Left colon (tissue), 2 donors: ENCODE measurements around the gene PML. TPM values are rescaled to one million over a fixed set of nuclear protein-coding genes. Genes with fewer than 3 reads are reported as not detected.
"Not testable (repeated sequence)": the region's sequence is repeated elsewhere in the genome, so short reads cannot be mapped to it uniquely, and the experiment has no call there.

Experiments
- ATAC-seq: fragments of 200-7000 bp; cut with Tn5 transposase; one replicate; pipeline ENCODE4 v1.9.1; 2020; ENCODE audit warnings: mild to moderate bottlenecking, moderate library complexity
- DNase-seq, 2 donors: peaks; one replicate each; pipeline ENCODE4 v3.0.0-alpha.2; 2020
- intact Hi-C, 2 donors: fragments of 100-400 bp; cut with DNase I in 1 of 2; cut with micrococcal nuclease in 1 of 2; formaldehyde crosslinking; loops; one replicate each; pipeline versions ENCODE4 v1.11.2 to v1.14.0; 2022; cut with DNase I, micrococcal nuclease
- total RNA-seq, 2 donors: library from RNA; stranded (reverse); fragmentation: NEBNext Ultra II Directional; extraction: Animal tissue kit (Norgen Biotek cat#: 25700); gene quantifications; one replicate each; pipeline ENCODE4 v1.2.1, GENCODE V29; 2021
- donor health status: DM: no; HTN: no; CAD: no.
- donor health status: DM: yes; HTN: yes; CAD: no.

Gene PML
- total RNA-seq, 2 donors from 2014 or later = 26.6 to 28.5 TPM

GRCh38 chr15:74044267-74045110 is 50.0 kb downstream of the PML start:
- ATAC-seq (no peak), DNase-seq (no peak)
- intact Hi-C loops = loop anchor here in 1 of 2 donors (5.0 kb wide), 1 partner anchor 67 kb away; no protein-coding TSS in a partner anchor

- no peak for DNase-seq
- ATAC-seq = no peak
- intact Hi-C loops = no loop called here
Observed at GRCh38 chr15:74045184-74045583, 50.7 kb downstream of the PML start.

- DNase-seq = no peak
- intact Hi-C loops = no loop called here
- no peak for ATAC-seq
Observed at GRCh38 chr15:74045636-74046274, 51.2 kb downstream of the PML start.

GRCh38 chr15:74046275-74046674 is 51.8 kb downstream of the PML start:
- no peak for ATAC-seq
- intact Hi-C loops = no loop called here
- no peak for DNase-seq

GRCh38 chr15:74050127-74050526 is 55.6 kb downstream of the PML start:
- intact Hi-C loops = no loop called here
- DNase-seq (no peak), ATAC-seq (no peak)

GRCh38 chr15:74050556-74051234 is 56.2 kb downstream of the PML start:
- intact Hi-C loops = no loop called here

GRCh38 chr15:74052271-74053260 is 58.0 kb downstream of the PML start:
- DNase-seq, intact Hi-C loops, ATAC-seq: not testable (repeated sequence)

More at GRCh38 chr15:74050556-74051234, 56.2 kb downstream of the PML start:
- DNase-seq (no peak), ATAC-seq (no peak)

GRCh38 chr15:74053517-74053916 is 59.0 kb downstream of the PML start:
- intact Hi-C loops = no loop called here
- no peak for DNase-seq
- ATAC-seq = no peak

- intact Hi-C loops = no loop called here
- DNase-seq (peak; percentile 68 to 82), ATAC-seq (peak; percentile 99)
Observed at GRCh38 chr15:74053941-74054529, 59.5 kb downstream of the PML start.

GRCh38 chr15:74055804-74056203 is 61.3 kb downstream of the PML start:
- DNase-seq (no peak), ATAC-seq (no peak)
- intact Hi-C loops = no loop called here

GRCh38 chr15:74056330-74056729 is 61.8 kb downstream of the PML start:
- intact Hi-C loops, ATAC-seq, DNase-seq: not testable (repeated sequence)

- intact Hi-C loops, ATAC-seq: not testable (repeated sequence)
- DNase-seq = peak in 1 of 2 donors; percentile 8
Observed at GRCh38 chr15:74059050-74059833, 64.7 kb downstream of the PML start.

GRCh38 chr15:74060251-74060650 is 65.7 kb downstream of the PML start:
- intact Hi-C loops = no loop called here
- DNase-seq (no peak), ATAC-seq (no peak)

- DNase-seq = no peak
- no peak for ATAC-seq
- intact Hi-C loops = no loop called here
Observed at GRCh38 chr15:74062236-74062635, 67.7 kb downstream of the PML start.

GRCh38 chr15:74062671-74063070 is 68.2 kb downstream of the PML start:
- DNase-seq (peak in 1 of 2 donors; percentile 14), ATAC-seq (no peak)
- intact Hi-C loops = no loop called here

GRCh38 chr15:74063425-74064146 is 69.1 kb downstream of the PML start:
- intact Hi-C loops, ATAC-seq: not testable (repeated sequence)
- DNase-seq = peak in 1 of 2 donors; percentile 1

GRCh38 chr15:74064183-74064582 is 69.7 kb downstream of the PML start:
- ATAC-seq, intact Hi-C loops: not testable (repeated sequence)
- peak in 1 of 2 donors; percentile 4 for DNase-seq
